GM19351 (cell line): ENCODE results near the gene ADAM12.

Experiments
- ATAC-seq: cut with Tn5 transposase; IDR thresholded peaks from one replicate; pipeline ENCODE4 v1.9.1; 2021; ENCODE audit warnings: mild to moderate bottlenecking, moderate library complexity; ENCODE audit not compliant: unreplicated experiment

ADAM12 gene

GRCh38 chr10:126239844-126240243 lies 148.4 kb downstream of the ADAM12 start:
- no peak for ATAC-seq

GRCh38 chr10:126235979-126236851 lies 152.1 kb downstream of the ADAM12 start:
- no peak for ATAC-seq

- no peak for ATAC-seq
Measured at GRCh38 chr10:126235091-126235978, 152.9 kb downstream of the ADAM12 start.

GRCh38 chr10:126234630-126235029 lies 153.6 kb downstream of the ADAM12 start:
- ATAC-seq: no peak

GRCh38 chr10:126233182-126234148 lies 154.8 kb downstream of the ADAM12 start:
- ATAC-seq: no peak

- no peak for ATAC-seq
Measured at GRCh38 chr10:126230587-126230986, 157.7 kb downstream of the ADAM12 start.

GRCh38 chr10:126229686-126230085 lies 158.6 kb downstream of the ADAM12 start:
- ATAC-seq: no peak

- ATAC-seq: no peak
Measured at GRCh38 chr10:126227762-126228134, 160.5 kb downstream of the ADAM12 start.

GRCh38 chr10:126226988-126227761 lies 161.1 kb downstream of the ADAM12 start:
- no peak for ATAC-seq

- ATAC-seq: no peak
Measured at GRCh38 chr10:126226205-126226604, 162.1 kb downstream of the ADAM12 start.

- no peak for ATAC-seq
Measured at GRCh38 chr10:126225672-126226008, 162.6 kb downstream of the ADAM12 start.

- no peak for ATAC-seq
Measured at GRCh38 chr10:126224967-126225671, 163.2 kb downstream of the ADAM12 start.

- no peak for ATAC-seq
Measured at GRCh38 chr10:126223512-126224067, 164.7 kb downstream of the ADAM12 start.

GRCh38 chr10:126222736-126223511 lies 165.4 kb downstream of the ADAM12 start:
- ATAC-seq: no peak

- ATAC-seq: no peak
Measured at GRCh38 chr10:126221874-126222273, 166.4 kb downstream of the ADAM12 start.

GRCh38 chr10:126218778-126219649 lies 169.3 kb downstream of the ADAM12 start:
- no peak for ATAC-seq

- ATAC-seq: no peak
Measured at GRCh38 chr10:126218174-126218573, 170.1 kb downstream of the ADAM12 start.
